Glomerular visceral epithelial cell (primary cell): Measurements from ENCODE around the gene RASL10A.
"Not testable (repeated sequence)": the region's sequence is repeated elsewhere in the genome, so short reads cannot be mapped to it uniquely, and the experiment has no call there.

Source experiments
- DNase-seq: peaks from one replicate; pipeline ENCODE4 v3.0.0-alpha.2; 2016; ENCODE audit errors: extremely low spot score

RASL10A gene, protein sequence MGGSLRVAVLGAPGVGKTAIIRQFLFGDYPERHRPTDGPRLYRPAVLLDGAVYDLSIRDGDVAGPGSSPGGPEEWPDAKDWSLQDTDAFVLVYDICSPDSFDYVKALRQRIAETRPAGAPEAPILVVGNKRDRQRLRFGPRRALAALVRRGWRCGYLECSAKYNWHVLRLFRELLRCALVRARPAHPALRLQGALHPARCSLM

DNA sequence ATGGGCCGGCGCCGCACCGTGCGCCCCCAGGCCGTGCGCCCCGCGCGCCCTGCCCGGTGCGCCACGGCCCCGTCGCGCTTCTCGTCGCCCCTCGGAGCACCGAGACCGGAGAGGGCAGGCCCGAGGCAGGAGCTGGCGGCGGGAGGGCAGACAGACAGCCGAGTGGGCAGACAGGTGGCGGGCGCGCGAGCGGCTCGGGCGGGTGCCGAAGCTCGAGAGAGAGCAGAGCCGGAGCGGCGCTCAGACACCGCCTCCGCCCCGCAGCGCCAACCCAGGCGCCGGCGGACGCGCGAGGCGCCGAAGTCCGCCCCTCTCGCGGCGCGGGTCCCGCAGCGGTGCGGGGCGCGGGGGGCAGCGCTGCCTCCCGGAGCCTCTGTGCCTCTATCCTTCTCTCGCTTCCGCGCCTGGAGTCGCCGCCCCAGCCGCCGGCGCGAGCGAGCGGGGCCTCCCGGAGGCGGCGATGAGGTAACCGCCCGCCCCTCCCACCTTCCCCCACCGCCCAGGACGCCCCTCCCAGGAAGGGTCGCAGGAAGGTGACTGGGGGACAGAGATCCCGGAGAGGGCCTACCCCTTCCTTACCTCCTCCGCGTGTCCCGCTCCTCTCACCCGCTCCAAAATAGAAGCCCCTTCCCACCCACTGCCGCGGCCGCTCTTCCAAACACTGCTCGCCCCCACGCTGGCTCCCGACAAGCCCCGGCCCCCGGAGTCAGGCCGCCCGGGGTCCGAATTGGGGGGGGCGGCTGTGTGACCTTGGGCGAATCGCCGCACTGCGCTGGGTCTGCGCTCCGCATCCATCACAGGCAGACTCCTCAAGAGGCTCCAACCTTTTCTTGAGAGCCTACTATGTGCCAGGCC lies at the start of gene RASL10A:
Gene RASL10A, minus strand, starts transcription at position 412 of the 855 bp plus-strand sequence. CDS start 451 bp downstream, outside the sequence.
- no peak for DNase-seq

GRCh38 chr22:29359469-29359868 lies 44.0 kb upstream of the RASL10A start:
- peak; percentile 44 for DNase-seq

DNA sequence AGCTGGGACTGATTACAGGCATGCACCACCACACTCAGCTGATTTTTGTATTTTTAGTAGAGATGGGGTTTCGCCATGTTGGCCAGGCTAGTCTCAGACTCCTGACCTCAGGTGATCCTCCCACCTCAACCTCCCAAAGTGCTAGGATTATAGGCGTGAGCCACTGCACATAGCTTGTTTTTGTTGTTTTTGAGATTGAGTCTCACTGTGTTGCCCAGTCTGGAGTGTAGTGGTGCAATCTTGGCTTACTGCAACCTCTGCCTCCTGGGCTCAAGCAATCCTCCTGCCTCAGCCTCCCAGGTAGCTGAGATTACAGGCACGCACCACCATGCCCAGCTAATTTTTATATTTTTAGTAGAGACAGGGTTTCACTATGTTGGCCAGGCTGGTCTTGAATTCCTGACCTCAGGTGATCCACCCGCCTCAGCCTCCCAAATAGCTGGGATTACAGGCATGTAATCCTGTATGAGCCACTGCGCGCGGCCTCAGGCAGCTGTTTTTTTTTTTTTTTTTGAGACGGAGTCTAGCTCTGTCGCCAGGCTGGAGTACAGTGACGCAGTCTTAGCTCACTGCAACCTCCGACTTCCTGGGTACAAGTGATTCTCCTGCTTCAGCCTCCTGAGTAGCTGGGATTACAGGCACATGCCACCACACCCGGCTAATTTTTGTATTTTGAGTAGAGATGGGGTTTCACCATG lies 41.8 kb upstream of the RASL10A start:
- not testable (repeated sequence) for DNase-seq

GRCh38 chr22:29353860-29354259 lies 38.4 kb upstream of the RASL10A start:
- DNase-seq: no peak

DNA sequence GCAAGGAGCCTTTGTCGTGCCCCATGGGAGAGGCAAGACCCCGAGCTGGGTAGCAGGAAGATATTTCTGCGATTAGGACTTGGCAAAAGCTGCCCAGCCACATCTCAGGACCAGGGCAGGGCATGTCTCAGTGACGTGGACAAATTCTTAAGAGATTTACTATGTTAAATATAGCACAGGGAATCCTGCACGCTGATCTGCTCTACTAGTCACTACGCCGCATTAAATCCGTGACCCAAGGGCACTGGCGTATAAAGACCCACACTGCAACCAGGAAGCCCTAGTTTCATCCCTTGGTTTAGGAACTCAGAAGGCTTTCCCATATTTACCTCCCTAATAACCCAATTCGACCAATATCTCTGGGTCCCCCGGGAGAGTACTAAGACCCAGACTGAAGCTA lies 37.8 kb upstream of the RASL10A start:
- no peak for DNase-seq

DNA sequence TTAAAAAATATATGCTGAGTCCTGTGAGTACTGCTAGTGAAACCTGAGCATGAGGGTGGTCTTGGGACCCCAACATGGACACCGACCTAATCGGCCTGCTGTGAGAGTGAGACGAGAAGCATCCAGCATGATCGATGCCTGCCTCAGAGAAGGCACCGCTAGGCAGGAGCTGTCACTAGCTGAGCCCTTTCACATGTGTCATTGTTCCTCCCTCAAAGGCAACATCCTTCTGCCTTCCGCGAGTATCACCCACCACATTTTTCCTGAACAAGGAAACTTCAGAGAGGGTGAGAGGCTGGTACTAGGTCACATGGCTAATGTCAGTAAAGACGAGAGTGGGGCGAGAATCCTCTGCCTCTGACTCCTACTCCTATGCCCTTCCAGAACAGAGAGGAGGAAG lies 37.3 kb upstream of the RASL10A start:
- DNase-seq: no peak

DNA sequence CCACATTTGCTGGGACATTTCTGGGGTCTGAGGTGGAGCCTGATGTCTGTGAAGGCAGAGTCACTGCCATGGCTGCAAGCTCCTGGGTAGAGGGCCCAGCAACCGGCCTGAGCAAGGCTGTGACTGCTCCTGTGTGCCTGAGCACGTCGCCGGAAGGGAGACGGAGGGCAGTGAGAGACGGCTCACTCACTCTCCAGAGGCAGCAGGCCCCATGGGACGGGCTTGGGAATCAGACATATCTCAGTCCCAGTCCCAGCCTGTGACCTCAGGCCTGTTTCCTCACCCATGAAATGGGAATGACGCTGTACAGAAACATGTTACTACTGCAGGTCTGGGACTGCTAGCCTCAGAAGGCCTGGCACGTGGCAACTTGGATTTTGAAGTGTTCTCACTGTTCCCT lies 36.4 kb upstream of the RASL10A start:
- DNase-seq: no peak

DNA sequence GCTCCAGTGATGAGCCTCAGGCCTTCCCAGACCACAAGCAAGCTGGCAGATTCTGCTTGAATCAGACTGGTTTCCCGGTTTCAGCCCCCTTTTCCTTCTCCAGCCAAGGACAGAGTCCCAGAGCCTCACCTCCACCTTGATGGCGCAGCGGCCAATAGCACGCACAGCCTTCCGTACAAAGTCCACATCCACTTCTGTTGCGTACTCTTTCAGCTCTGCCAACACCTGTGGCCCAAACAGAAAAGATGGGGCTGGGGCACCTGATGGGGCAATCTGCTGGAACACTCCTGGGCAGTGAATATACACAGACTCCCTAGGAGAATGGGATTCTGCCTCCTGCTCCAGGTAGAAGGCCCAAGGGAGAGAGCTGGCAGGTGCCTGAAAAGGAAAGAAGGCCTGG lies 35.5 kb upstream of the RASL10A start:
- no peak for DNase-seq

DNA sequence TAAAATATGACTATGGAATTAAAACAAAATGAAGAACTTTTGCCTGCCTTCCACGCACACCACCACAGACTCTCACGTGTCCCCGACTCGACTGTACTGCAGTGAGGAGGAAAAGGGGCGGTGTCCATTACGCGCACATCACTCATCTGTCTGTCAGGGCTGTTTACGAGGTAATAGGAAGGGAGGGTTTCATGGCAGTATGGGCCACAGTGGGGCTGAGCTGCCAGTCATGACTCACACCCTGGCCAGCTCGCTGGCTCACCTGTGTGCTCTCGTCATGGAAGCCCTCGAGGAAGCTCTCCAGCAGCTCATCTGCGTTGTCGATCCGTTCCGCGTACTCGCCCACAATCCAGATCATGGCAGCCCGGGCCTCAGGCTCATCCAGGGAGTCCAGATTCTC lies 33.5 kb upstream of the RASL10A start:
- DNase-seq: no peak

DNA sequence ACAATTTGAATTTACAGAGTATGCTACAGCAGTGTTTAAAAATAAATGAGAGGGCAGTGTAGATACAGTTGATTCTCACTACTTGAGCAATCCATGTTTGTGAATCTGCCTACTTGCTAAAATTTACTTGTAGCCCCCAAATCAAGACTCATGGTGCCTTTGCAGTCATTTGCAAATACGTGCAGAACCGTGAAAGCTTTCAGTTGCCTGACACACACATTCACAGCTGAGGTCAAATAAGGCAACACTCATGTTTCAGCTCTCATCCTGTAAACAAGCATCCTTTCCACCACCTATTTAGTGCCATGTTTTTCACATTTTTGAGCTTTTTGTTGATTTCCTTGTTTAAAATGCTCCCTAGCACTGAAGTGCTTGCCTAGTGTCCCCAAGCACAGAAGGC lies 32.5 kb upstream of the RASL10A start:
- DNase-seq: no peak

GRCh38 chr22:29346659-29347058 lies 31.2 kb upstream of the RASL10A start:
- no peak for DNase-seq

- no peak for DNase-seq
Observed at GRCh38 chr22:29345932-29346331, 30.4 kb upstream of the RASL10A start.

DNA sequence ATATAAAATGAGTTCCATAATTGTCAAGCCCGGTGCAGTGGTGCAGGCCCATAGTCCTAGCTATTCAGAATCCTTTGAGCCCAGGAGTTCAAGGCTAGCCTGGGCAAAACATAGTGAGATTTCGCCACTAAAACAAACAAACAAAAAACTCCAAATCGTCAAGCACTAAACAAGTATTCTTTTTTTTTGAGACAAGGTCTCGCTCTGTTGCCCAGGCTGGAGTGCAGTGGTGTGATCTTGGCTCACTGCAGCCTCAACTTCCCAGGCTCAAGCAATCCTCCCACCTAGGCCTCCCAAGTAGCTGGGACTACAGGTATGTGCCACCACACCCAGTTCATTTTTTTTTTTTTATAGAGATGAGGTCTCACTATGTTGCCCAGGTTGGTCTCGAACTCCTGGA lies 29.4 kb upstream of the RASL10A start:
- DNase-seq: not testable (repeated sequence)

GRCh38 chr22:29344137-29344536 lies 28.6 kb upstream of the RASL10A start:
- peak; percentile 95 for DNase-seq

- peak; percentile 40 for DNase-seq
Observed at GRCh38 chr22:29343313-29343805, 27.9 kb upstream of the RASL10A start.

DNA sequence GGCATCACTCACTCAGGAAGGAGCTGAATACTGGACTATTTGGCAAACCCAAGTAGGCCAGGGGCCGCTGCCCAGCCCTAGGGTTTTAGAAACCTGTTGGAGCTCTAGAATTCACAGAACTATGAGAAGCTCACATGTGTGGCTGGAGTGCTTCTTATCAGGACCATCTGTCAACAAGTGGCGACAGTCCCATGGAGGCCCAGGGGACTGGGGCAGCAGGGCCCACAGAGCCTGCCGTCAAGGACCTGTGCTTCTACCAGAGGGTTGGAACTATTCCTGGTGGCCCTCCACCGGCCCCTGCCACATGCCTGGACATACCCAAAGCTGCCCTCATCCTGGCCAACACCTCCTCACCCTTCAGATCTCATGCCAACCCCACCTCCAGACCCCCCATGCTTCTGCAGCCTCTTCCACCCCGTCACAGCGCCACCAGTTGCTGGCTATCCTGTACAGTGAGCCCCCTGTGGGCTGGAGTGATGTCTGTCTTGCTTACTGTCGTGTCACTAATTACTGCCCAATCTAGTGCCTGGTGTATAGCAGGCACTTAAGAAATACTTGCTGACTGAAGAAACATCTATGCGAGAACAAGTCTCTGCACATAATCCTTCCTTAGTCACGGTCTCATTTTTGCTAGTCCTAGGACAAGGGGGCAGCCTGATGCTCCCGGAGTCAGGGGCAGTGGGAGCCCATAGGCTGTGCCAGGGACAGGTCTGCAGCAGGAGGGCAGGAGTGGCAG lies 27.2 kb upstream of the RASL10A start:
- DNase-seq: no peak

DNA sequence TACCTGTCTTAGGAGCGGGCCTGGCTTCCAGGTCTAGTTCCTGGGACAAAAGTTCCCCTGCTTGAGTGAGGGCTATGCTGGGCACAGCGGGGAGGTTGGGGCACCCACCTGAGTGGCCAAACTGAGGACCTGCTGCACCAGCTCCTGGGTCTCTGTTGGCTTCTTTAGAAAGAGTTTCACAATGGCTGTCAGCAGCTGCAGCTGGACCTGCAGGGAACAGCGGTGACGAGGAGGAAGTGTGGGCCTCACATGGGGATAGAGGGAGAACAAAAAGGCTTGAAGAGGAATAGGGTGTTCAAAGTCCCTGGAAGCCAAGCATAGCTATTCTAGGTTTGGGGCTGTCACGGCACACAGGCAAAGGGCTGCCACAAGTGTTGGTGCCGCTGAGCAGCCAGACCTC lies 26.7 kb upstream of the RASL10A start:
- no peak for DNase-seq

GRCh38 chr22:29341849-29342127 lies 26.3 kb upstream of the RASL10A start:
- DNase-seq: no peak

GRCh38 chr22:29341056-29341848 lies 25.8 kb upstream of the RASL10A start:
- DNase-seq: no peak

GRCh38 chr22:29340566-29340965 lies 25.1 kb upstream of the RASL10A start:
- DNase-seq: no peak
